ENCODE results near the gene CNNM3.

CNNM3 gene

GRCh38 chr2:96828874-96829273 is 12.8 kb downstream of the CNNM3 start:
- Histone ChIP-seq H3K9ac (ENCODE audit: low read depth in 1 of 2, low read length in 2 of 2) (no peak overlapping the region), H3K36me3 (ENCODE audit: control insufficient read depth in 1 of 2, insufficient read depth in 2 of 2, low read length in 2 of 2) (peaks cover 57 to 90% of the 10 kb centered on the region in 2 donors), H3K4me3 (ENCODE audit: low read depth in 1 of 2, low read length in 2 of 2) (no peak overlapping the region), H3K27me3 (ENCODE audit: control insufficient read depth in 1 of 2, insufficient read depth in 2 of 2, low read length in 2 of 2) (no peaks in the 10 kb centered on the region), H3K4me1 (ENCODE audit: control insufficient read depth in 1 of 2, insufficient read depth in 2 of 2, low read length in 2 of 2) (peaks cover 16% of the 10 kb centered on the region in 2 donors), H3K9me3 (ENCODE audit: control insufficient read depth in 1 of 2, low read length in 2 of 2) (no peaks in the 10 kb centered on the region), H3K27ac (ENCODE audit: low read depth, low read length) (no peak overlapping the region)

DNA sequence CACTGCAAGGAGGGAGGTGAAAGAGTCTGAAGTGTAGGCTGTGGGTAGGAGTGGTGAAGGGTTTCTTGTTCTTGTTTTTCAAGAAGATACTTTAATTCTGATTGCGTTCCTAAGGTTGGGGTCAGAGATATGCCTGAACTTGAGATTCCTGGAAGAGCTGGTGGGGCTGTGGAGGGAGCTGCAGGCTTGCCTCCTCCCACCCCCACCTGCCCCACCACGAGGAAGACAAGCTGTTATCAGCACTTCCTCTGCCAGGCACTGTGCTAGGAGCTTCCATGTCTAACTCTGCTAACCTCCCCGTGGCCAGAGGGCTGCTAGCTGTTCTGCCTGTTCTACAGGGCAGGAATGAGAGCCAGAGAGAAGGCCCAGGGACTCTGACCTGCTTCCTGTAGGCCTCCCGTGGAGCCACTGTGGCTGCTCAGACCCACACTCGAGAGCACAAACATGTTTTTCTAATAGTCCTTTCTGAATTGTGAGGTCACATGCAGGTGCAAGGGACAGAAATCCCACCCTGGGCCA is 14.0 kb downstream of the CNNM3 start:
- H3K36me3 ChIP-seq (ENCODE audit: control insufficient read depth in 1 of 2, insufficient read depth in 2 of 2, low read length in 2 of 2): peaks cover 56 to 92% of the 10 kb centered on the region in 2 donors

GRCh38 chr2:96831679-96832078 is 15.6 kb downstream of the CNNM3 start:
- H3K27ac ChIP-seq (ENCODE audit: low read depth, low read length): no peak overlapping the region
- H3K36me3 ChIP-seq (ENCODE audit: control insufficient read depth in 1 of 2, insufficient read depth in 2 of 2, low read length in 2 of 2): peaks cover 48 to 79% of the 10 kb centered on the region in 2 donors
- no peaks in the 10 kb centered on the region for H3K27me3 ChIP-seq (ENCODE audit: control insufficient read depth in 1 of 2, insufficient read depth in 2 of 2, low read length in 2 of 2)
- no peak overlapping the region for H3K9ac ChIP-seq (ENCODE audit: low read depth in 1 of 2, low read length in 2 of 2)
- H3K4me1 ChIP-seq (ENCODE audit: control insufficient read depth in 1 of 2, insufficient read depth in 2 of 2, low read length in 2 of 2): peaks cover 11 to 21% of the 10 kb centered on the region in 2 donors
- no peak overlapping the region for H3K4me3 ChIP-seq (ENCODE audit: low read depth in 1 of 2, low read length in 2 of 2)
- no peaks in the 10 kb centered on the region for H3K9me3 ChIP-seq (ENCODE audit: control insufficient read depth in 1 of 2, low read length in 2 of 2)

More for the DNA sequence above, 14.0 kb downstream of the CNNM3 start:
- Histone ChIP-seq H3K27ac (ENCODE audit: low read depth, low read length) (no peak overlapping the region), H3K9me3 (ENCODE audit: control insufficient read depth in 1 of 2, low read length in 2 of 2) (no peaks in the 10 kb centered on the region), H3K27me3 (ENCODE audit: control insufficient read depth in 1 of 2, insufficient read depth in 2 of 2, low read length in 2 of 2) (no peaks in the 10 kb centered on the region), H3K9ac (ENCODE audit: low read depth in 1 of 2, low read length in 2 of 2) (no peak overlapping the region), H3K4me1 (ENCODE audit: control insufficient read depth in 1 of 2, insufficient read depth in 2 of 2, low read length in 2 of 2) (peaks cover 11 to 16% of the 10 kb centered on the region in 2 donors), H3K4me3 (ENCODE audit: low read depth in 1 of 2, low read length in 2 of 2) (no peak overlapping the region)

DNA sequence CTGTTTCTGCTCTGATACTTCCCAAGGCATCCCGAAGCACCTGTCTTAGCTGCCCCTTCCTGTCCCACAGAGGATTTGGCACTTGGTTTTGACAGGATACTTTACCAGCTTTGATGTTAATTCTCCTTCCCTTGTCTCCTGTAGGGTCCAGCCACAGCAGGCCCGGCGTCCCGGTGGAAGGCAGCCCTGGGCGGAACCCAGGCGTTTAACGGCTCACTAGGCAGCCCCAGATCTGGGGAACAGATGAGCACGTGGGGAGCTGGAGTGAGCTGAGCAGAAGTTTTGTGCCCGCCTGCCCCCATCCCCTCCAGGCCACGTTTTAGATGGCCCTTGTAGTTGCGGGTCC is 16.3 kb downstream of the CNNM3 start:
- Histone ChIP-seq H3K36me3 (ENCODE audit: control insufficient read depth in 1 of 2, insufficient read depth in 2 of 2, low read length in 2 of 2) (peaks cover 47 to 72% of the 10 kb centered on the region in 2 donors), H3K4me1 (ENCODE audit: control insufficient read depth in 1 of 2, insufficient read depth in 2 of 2, low read length in 2 of 2) (peaks cover 11 to 21% of the 10 kb centered on the region in 2 donors), H3K27ac (ENCODE audit: low read depth, low read length) (no peak overlapping the region), H3K27me3 (ENCODE audit: control insufficient read depth in 1 of 2, insufficient read depth in 2 of 2, low read length in 2 of 2) (no peaks in the 10 kb centered on the region), H3K9me3 (ENCODE audit: control insufficient read depth in 1 of 2, low read length in 2 of 2) (no peaks in the 10 kb centered on the region), H3K9ac (ENCODE audit: low read depth in 1 of 2, low read length in 2 of 2) (no peak overlapping the region), H3K4me3 (ENCODE audit: low read depth in 1 of 2, low read length in 2 of 2) (no peak overlapping the region)

- Histone ChIP-seq H3K9me3 (ENCODE audit: control insufficient read depth in 1 of 2, low read length in 2 of 2) (no peaks in the 10 kb centered on the region), H3K4me1 (ENCODE audit: control insufficient read depth in 1 of 2, insufficient read depth in 2 of 2, low read length in 2 of 2) (peaks cover 11 to 21% of the 10 kb centered on the region in 2 donors), H3K27ac (ENCODE audit: low read depth, low read length) (no peak overlapping the region), H3K27me3 (ENCODE audit: control insufficient read depth in 1 of 2, insufficient read depth in 2 of 2, low read length in 2 of 2) (no peaks in the 10 kb centered on the region), H3K9ac (ENCODE audit: low read depth in 1 of 2, low read length in 2 of 2) (no peak overlapping the region), H3K4me3 (ENCODE audit: low read depth in 1 of 2, low read length in 2 of 2) (no peak overlapping the region), H3K36me3 (ENCODE audit: control insufficient read depth in 1 of 2, insufficient read depth in 2 of 2, low read length in 2 of 2) (peaks cover 47 to 72% of the 10 kb centered on the region in 2 donors)
Measured at GRCh38 chr2:96832754-96833507, 16.9 kb downstream of the CNNM3 start.

DNA sequence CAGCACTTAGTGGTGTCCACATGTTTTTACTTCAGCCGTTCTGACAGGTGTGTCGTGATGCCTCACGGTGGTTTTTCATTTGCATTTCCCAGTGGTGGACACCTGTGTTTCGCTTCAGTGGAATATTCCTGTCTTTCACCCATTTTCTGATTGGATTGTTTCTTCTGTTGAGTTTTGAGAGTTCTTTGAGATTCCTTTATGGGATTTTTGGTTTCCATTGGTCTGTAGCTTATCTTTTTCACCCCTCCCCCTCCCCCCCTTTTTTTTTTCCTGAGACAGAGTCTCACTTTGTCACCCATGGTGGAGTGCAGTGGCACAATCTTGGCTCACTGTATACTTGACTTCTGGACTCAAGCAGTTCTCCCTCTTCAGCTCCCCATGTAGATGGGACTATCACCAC is 19.8 kb downstream of the CNNM3 start:
- H3K4me1 ChIP-seq (ENCODE audit: control insufficient read depth in 1 of 2, insufficient read depth in 2 of 2, low read length in 2 of 2): peaks cover 24 to 26% of the 10 kb centered on the region in 2 donors
- no peaks in the 10 kb centered on the region for H3K9me3 ChIP-seq (ENCODE audit: control insufficient read depth in 1 of 2, low read length in 2 of 2)
- H3K27ac ChIP-seq (ENCODE audit: low read depth, low read length): no peak overlapping the region
- peaks cover 27 to 46% of the 10 kb centered on the region in 2 donors for H3K36me3 ChIP-seq (ENCODE audit: control insufficient read depth in 1 of 2, insufficient read depth in 2 of 2, low read length in 2 of 2)
- no peaks in the 10 kb centered on the region for H3K27me3 ChIP-seq (ENCODE audit: control insufficient read depth in 1 of 2, insufficient read depth in 2 of 2, low read length in 2 of 2)
- no peak overlapping the region for H3K4me3 ChIP-seq (ENCODE audit: low read depth in 1 of 2, low read length in 2 of 2)
- H3K9ac ChIP-seq (ENCODE audit: low read depth in 1 of 2, low read length in 2 of 2): no peak overlapping the region

DNA sequence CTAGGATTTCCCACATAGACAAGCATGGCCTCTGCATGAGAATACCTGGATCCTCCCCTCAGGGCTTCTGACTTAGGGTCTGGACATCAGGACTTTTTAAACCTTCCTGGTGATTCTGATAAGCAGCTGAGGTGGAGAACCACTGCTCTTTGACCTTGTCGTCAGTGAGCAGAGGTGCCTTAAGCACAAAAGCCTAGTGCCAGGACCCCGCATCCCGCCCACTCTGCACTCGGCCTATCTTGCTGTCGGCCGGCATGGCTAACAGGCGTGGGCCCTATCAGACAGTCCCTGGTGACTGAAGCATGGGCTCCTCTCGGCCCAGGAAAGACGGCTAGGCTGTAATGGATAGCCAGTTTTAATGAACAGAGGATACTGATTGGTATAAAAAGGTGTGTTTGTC is 21.5 kb downstream of the CNNM3 start:
- H3K4me1 ChIP-seq (ENCODE audit: control insufficient read depth in 1 of 2, insufficient read depth in 2 of 2, low read length in 2 of 2): peaks cover 20 to 24% of the 10 kb centered on the region in 2 donors
- no peak overlapping the region for H3K9ac ChIP-seq (ENCODE audit: low read depth in 1 of 2, low read length in 2 of 2)
- no peaks in the 10 kb centered on the region for H3K27me3 ChIP-seq (ENCODE audit: control insufficient read depth in 1 of 2, insufficient read depth in 2 of 2, low read length in 2 of 2)
- H3K36me3 ChIP-seq (ENCODE audit: control insufficient read depth in 1 of 2, insufficient read depth in 2 of 2, low read length in 2 of 2): peaks cover 16 to 32% of the 10 kb centered on the region in 2 donors
- no peak overlapping the region for H3K4me3 ChIP-seq (ENCODE audit: low read depth in 1 of 2, low read length in 2 of 2)
- H3K27ac ChIP-seq (ENCODE audit: low read depth, low read length): no peak overlapping the region
- no peaks in the 10 kb centered on the region for H3K9me3 ChIP-seq (ENCODE audit: control insufficient read depth in 1 of 2, low read length in 2 of 2)

DNA sequence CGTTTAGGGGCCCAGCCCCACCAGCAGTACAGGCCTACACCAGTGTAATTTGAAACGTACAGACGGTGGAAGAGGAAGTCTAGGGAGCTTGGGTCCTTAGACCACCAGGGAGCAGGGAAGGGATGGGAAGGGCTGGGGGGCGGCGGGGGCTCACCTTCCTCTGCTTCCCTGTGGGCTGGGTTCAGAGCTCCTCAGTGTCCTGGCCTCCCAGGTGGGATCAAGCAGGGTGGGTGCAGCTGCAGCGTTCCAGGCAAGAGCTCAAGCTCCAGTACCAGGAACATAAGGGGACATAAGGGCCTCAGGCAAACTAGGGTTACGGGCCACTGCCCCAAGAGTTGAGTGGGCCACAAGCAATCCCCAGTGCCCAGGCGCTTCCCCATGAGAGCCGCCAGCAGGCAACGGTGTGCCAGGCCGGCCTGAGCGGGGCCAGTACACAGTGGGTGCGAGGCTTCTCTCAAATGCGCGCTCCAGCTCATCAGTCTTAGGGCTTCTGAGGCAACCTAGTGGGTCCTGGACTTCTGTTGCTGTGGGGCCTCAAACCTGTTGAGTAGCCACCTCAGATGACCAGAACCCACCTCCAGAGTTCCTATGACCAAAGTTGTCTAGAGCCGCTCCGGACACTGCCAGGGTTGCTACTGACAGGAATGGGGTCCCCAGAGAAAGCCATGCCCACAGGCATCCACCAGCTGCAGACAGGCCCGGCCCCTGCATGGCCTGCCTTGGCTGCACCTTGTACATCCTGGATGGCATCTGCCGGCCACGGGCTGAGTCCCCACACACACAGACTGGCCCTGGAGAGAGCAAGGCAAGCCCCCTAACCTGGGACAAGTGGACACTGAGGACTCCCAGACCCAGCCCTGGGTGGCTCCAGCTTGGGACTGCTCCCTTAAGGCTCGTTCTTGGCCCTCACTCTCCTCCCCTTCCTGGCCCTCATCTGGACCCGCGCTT is 22.6 kb downstream of the CNNM3 start:
- Histone ChIP-seq H3K36me3 (ENCODE audit: control insufficient read depth in 1 of 2, insufficient read depth in 2 of 2, low read length in 2 of 2) (peaks cover 13 to 21% of the 10 kb centered on the region in 2 donors), H3K27ac (ENCODE audit: low read depth, low read length) (no peak overlapping the region), H3K9me3 (ENCODE audit: control insufficient read depth in 1 of 2, low read length in 2 of 2) (no peaks in the 10 kb centered on the region), H3K4me3 (ENCODE audit: low read depth in 1 of 2, low read length in 2 of 2) (peak overlapping the region in 1 of 2 donors; percentile 21), H3K27me3 (ENCODE audit: control insufficient read depth in 1 of 2, insufficient read depth in 2 of 2, low read length in 2 of 2) (no peaks in the 10 kb centered on the region), H3K9ac (ENCODE audit: low read depth in 1 of 2, low read length in 2 of 2) (no peak overlapping the region), H3K4me1 (ENCODE audit: control insufficient read depth in 1 of 2, insufficient read depth in 2 of 2, low read length in 2 of 2) (peaks cover 10 to 15% of the 10 kb centered on the region in 2 donors)

GRCh38 chr2:96839293-96839874 is 23.3 kb downstream of the CNNM3 start:
- H3K27ac ChIP-seq (ENCODE audit: low read depth, low read length): no peak overlapping the region
- H3K9me3 ChIP-seq (ENCODE audit: control insufficient read depth in 1 of 2, low read length in 2 of 2): no peaks in the 10 kb centered on the region
- peak overlapping the region; percentile 21 to 51 for H3K4me3 ChIP-seq (ENCODE audit: low read depth in 1 of 2, low read length in 2 of 2)
- H3K36me3 ChIP-seq (ENCODE audit: control insufficient read depth in 1 of 2, insufficient read depth in 2 of 2, low read length in 2 of 2): peaks cover 13 to 19% of the 10 kb centered on the region in 2 donors
- no peak overlapping the region for H3K9ac ChIP-seq (ENCODE audit: low read depth in 1 of 2, low read length in 2 of 2)
- H3K27me3 ChIP-seq (ENCODE audit: control insufficient read depth in 1 of 2, insufficient read depth in 2 of 2, low read length in 2 of 2): no peaks in the 10 kb centered on the region
- H3K4me1 ChIP-seq (ENCODE audit: control insufficient read depth in 1 of 2, insufficient read depth in 2 of 2, low read length in 2 of 2): peaks cover 9 to 15% of the 10 kb centered on the region in 2 donors
